HG03159 (cell line): ENCODE results near the gene NUBP2.

Experiments used
- ATAC-seq: cut with Tn5 transposase; IDR thresholded peaks from one replicate; pipeline ENCODE4 v1.9.1; 2021; ENCODE audit warnings: mild to moderate bottlenecking, moderate library complexity; ENCODE audit not compliant: unreplicated experiment

Gene NUBP2

DNA sequence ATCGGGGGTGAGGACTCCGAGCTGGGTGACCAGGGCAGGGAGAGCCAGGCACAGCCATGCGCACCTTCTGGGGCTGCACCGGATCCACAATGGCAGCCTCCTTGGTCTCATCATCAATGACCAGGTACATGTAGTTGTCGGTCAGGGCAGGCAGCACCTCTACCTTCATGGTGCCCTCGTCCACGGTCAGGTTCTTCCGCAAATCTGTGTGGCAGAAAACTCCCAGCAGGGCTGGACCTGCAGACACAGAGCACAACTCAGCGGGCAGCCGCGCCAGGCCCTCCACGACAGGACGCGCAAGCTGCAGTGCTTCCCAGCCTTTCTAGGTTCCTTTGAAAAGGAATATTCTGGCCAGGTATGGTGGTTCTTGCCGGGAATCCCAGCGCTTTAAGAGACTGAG, 40.0 kb downstream of the NUBP2 start:
- no peak for ATAC-seq

DNA sequence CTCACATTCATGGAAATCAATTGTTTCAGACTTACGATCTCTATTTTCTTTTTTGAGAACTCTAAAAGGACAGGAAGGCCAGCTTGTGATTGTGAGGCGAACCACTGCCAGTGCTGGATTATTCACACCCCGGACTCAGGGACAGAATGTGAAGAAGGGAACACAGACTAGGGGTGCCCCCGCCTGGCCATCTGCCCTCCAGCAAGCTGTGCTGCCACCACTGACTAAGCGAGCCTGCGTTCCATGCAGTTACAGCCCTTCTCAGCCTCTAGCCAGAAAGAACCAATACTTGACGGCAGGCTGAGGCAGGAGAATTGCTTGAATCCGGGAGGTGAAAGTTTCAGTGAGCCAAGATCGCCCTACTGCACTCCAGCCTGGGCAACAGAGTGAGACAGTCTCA, 41.1 kb downstream of the NUBP2 start:
- ATAC-seq: no peak

- no peak for ATAC-seq
Observed at GRCh38 chr16:1825381-1825863, 42.7 kb downstream of the NUBP2 start.

- ATAC-seq: peak; percentile 43
Observed at GRCh38 chr16:1825864-1826690, 43.3 kb downstream of the NUBP2 start.

DNA sequence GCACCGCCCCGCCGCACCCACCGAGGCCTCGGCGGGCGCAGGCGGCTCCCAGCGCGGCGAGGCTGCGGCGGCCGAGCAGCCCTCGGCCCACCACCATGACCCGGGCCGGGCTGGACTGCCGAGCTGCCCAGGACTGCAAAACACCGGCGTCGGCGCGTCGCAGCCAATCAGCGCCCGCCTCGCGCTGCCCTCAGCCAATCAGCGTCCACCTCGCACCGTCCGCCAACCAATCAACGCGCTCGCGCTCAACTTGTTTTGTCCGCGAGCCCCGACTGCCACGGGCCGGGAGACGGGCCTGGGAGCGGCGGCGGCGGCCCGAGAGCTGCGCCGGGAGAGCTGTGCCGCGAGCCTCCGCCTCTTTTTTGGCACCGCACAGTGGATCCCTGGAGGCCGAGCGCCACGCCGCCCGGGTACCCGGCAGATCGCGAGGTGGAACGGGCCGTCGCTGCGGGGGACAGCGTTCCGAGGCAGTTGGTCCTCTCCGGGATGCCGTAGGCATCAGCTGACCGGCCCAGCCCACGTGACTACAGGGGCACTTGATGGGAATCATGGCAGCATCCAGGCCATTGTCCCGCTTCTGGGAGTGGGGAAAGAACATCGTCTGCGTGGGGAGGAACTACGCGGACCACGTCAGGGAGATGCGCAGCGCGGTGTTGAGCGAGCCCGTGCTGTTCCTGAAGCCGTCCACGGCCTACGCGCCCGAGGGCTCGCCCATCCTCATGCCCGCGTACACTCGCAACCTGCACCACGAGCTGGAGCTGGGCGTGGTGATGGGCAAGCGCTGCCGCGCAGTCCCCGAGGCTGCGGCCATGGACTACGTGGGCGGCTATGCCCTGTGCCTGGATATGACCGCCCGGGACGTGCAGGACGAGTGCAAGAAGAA, 44.2 kb downstream of the NUBP2 start, which contains the start of the genes FAHD1 and HAGH:
Gene FAHD1, plus strand, starts transcription at position 516 of the 883 bp plus-strand sequence. Its CDS starts 33 bp downstream, at position 549.
Gene HAGH, minus strand, starts transcription at position 135 of the 883 bp plus-strand sequence. Its CDS starts 38 bp downstream, at position 97.
- ATAC-seq: peak; percentile 85

GRCh38 chr16:1828645-1829410, 46.1 kb downstream of the NUBP2 start:
- no peak for ATAC-seq

DNA sequence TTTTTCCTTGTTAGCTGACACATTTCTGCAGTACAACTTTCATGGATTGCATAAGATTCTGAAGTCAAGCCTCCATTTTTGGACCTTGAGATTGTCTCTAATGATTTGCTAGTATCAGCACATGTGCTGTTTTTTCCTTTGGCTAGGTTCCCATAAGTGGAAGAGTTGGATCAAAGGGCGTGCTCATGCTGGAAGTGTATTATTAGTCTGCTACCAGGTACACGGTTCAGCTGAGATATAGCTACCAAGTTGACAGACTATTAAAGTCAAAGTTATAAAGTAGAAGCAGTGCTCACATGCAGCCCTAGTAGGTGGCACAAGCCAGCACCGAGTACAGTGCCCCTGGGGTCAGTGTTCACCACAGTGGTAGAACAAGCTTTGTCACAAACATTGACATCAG, 47.5 kb downstream of the NUBP2 start:
- no peak for ATAC-seq

- ATAC-seq: no peak
Observed at GRCh38 chr16:1831186-1832075, 48.7 kb downstream of the NUBP2 start.

GRCh38 chr16:1832838-1833454, 50.2 kb downstream of the NUBP2 start:
- no peak for ATAC-seq

GRCh38 chr16:1834096-1834495, 51.3 kb downstream of the NUBP2 start:
- ATAC-seq: no peak
